Breast epithelium (tissue), 3 donors: ENCODE results near the gene GPR108.

Experiments used
- CTCF ChIP-seq, 3 donors: fragments of 450-650 bp; IDR thresholded peaks; one replicate each; pipeline ENCODE4 v1.5.1; 2016 to 2017; ENCODE audit warnings: antibody characterized with exemption in 3 of 3, mild to moderate bottlenecking in 3 of 3, moderate library complexity in 3 of 3
- POLR2A ChIP-seq: fragments of 450-650 bp; IDR thresholded peaks from one replicate; pipeline ENCODE4 v1.6.1; 2016; ENCODE audit warnings: antibody characterized with exemption, mild to moderate bottlenecking, moderate library complexity
- POLR2AphosphoS5 ChIP-seq, 3 donors: sonication (generic); formaldehyde crosslinking; IDR thresholded peaks; one replicate each; pipeline ENCODE4 v1.6.1; 2017; ENCODE audit warnings: antibody characterized with exemption in 3 of 3

DNA sequence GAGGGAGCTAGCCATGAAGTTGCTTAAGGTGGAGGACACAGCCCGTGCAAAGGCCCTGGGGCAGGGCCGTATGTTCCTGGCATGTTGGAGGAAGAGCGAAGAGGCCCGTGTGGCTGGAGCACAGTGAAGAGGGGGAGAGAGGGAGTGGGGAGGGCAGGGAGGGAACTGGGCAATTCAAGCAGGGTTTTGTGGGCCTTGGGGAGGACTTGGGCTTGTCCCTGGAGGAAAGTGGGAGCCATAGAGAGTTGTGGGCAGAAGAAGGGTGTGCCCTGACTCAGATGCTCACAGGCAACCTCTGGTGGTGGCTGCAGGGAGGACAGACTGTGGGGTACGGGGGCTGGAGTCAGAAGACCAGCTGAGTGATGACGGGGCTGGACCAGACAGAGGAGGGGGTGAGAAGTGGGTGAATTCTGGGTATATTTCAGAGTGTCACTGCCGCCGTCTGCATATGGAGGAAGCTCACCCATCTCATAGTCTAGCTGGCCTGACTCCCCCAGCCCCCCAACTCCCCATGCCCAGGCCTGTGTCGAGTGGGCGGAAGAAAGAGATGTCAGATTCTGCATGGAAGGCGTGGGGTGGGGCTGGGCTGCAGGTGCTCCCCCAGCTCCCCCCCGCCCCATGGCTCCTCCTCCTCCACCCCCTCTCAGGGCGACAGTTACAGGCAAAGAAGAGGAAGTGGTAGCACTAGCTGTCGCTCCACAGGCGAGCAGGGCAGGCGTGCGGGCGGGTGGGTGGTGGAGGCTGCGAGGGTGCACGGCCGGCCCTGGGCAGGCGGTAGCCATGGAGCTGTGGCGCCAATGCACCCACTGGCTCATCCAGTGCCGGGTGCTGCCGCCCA lies 34.9 kb upstream of the GPR108 start, which contains the start of gene VAV1:
- TF ChIP-seq CTCF (IDR thresholded peaks at IDR 0.05) (no peak), POLR2A (no peak), POLR2AphosphoS5 (IDR thresholded peaks at IDR 0.05) (no peak)
